ENCODE results near the gene EDC4.

EDC4 gene

GRCh38 chr16:67883146-67883871, 10.5 kb downstream of the EDC4 start:
- Histone ChIP-seq H3K4me1 (ENCODE audit: control insufficient read depth, insufficient read depth, low read length) (peaks cover 10% of the 10 kb centered on the region), H3K4me3 (ENCODE audit: low read length) (no peak overlapping the region), H3K9ac (ENCODE audit: low read length) (no peak overlapping the region), H3K27me3 (ENCODE audit: control insufficient read depth, insufficient read depth, low read length) (no peaks in the 10 kb centered on the region), H3K36me3 (ENCODE audit: control insufficient read depth, insufficient read depth, low read length) (peaks cover 44% of the 10 kb centered on the region), H3K9me3 (ENCODE audit: control insufficient read depth, low read length) (no peaks in the 10 kb centered on the region)

- H3K9ac ChIP-seq (ENCODE audit: low read length): no peak overlapping the region
- H3K4me1 ChIP-seq (ENCODE audit: control insufficient read depth, insufficient read depth, low read length): peaks cover 10% of the 10 kb centered on the region
- no peaks in the 10 kb centered on the region for H3K27me3 ChIP-seq (ENCODE audit: control insufficient read depth, insufficient read depth, low read length)
- H3K9me3 ChIP-seq (ENCODE audit: control insufficient read depth, low read length): no peaks in the 10 kb centered on the region
- no peak overlapping the region for H3K4me3 ChIP-seq (ENCODE audit: low read length)
- peaks cover 44% of the 10 kb centered on the region for H3K36me3 ChIP-seq (ENCODE audit: control insufficient read depth, insufficient read depth, low read length)
Measured at GRCh38 chr16:67883872-67884261, 11.0 kb downstream of the EDC4 start.

GRCh38 chr16:67884684-67885083, 11.8 kb downstream of the EDC4 start, which contains the start of gene NRN1L:
Gene NRN1L (plus strand): TSS chr16:67884885. CDS start chr16:67884904, 19 bp downstream.
- no peak within 1 kb of the TSS for H3K9ac ChIP-seq (ENCODE audit: low read length)
- H3K4me1 ChIP-seq (ENCODE audit: control insufficient read depth, insufficient read depth, low read length): peaks cover 10% of the 10 kb centered on the region
- H3K36me3 ChIP-seq (ENCODE audit: control insufficient read depth, insufficient read depth, low read length): peaks cover 37% of the 10 kb centered on the region
- H3K9me3 ChIP-seq (ENCODE audit: control insufficient read depth, low read length): no peaks in the 10 kb centered on the region
- H3K4me3 ChIP-seq (ENCODE audit: low read length): no peak within 1 kb of the TSS
- H3K27me3 ChIP-seq (ENCODE audit: control insufficient read depth, insufficient read depth, low read length): no peaks in the 10 kb centered on the region

GRCh38 chr16:67885545-67885944, 12.7 kb downstream of the EDC4 start:
- H3K9me3 ChIP-seq (ENCODE audit: control insufficient read depth, low read length): no peaks in the 10 kb centered on the region
- no peaks in the 10 kb centered on the region for H3K27me3 ChIP-seq (ENCODE audit: control insufficient read depth, insufficient read depth, low read length)
- no peak overlapping the region for H3K9ac ChIP-seq (ENCODE audit: low read length)
- H3K4me1 ChIP-seq (ENCODE audit: control insufficient read depth, insufficient read depth, low read length): peaks cover 10% of the 10 kb centered on the region
- H3K4me3 ChIP-seq (ENCODE audit: low read length): no peak overlapping the region
- H3K36me3 ChIP-seq (ENCODE audit: control insufficient read depth, insufficient read depth, low read length): peaks cover 29% of the 10 kb centered on the region

GRCh38 chr16:67885976-67886375, 13.1 kb downstream of the EDC4 start:
- Histone ChIP-seq H3K27me3 (ENCODE audit: control insufficient read depth, insufficient read depth, low read length) (no peaks in the 10 kb centered on the region), H3K4me1 (ENCODE audit: control insufficient read depth, insufficient read depth, low read length) (peaks cover 10% of the 10 kb centered on the region), H3K36me3 (ENCODE audit: control insufficient read depth, insufficient read depth, low read length) (peaks cover 25% of the 10 kb centered on the region), H3K4me3 (ENCODE audit: low read length) (no peak overlapping the region), H3K9me3 (ENCODE audit: control insufficient read depth, low read length) (no peaks in the 10 kb centered on the region), H3K9ac (ENCODE audit: low read length) (no peak overlapping the region)

- H3K4me1 ChIP-seq (ENCODE audit: control insufficient read depth, insufficient read depth, low read length): peaks cover 10% of the 10 kb centered on the region
- no peaks in the 10 kb centered on the region for H3K27me3 ChIP-seq (ENCODE audit: control insufficient read depth, insufficient read depth, low read length)
- no peak overlapping the region for H3K4me3 ChIP-seq (ENCODE audit: low read length)
- no peaks in the 10 kb centered on the region for H3K9me3 ChIP-seq (ENCODE audit: control insufficient read depth, low read length)
- H3K36me3 ChIP-seq (ENCODE audit: control insufficient read depth, insufficient read depth, low read length): peaks cover 21% of the 10 kb centered on the region
- H3K9ac ChIP-seq (ENCODE audit: low read length): no peak overlapping the region
Measured at GRCh38 chr16:67886387-67886786, 13.5 kb downstream of the EDC4 start.

GRCh38 chr16:67888331-67888730, 15.5 kb downstream of the EDC4 start:
- no peaks in the 10 kb centered on the region for H3K9me3 ChIP-seq (ENCODE audit: control insufficient read depth, low read length)
- H3K4me1 ChIP-seq (ENCODE audit: control insufficient read depth, insufficient read depth, low read length): peaks cover 4% of the 10 kb centered on the region
- H3K36me3 ChIP-seq (ENCODE audit: control insufficient read depth, insufficient read depth, low read length): peaks cover 6% of the 10 kb centered on the region
- no peak overlapping the region for H3K4me3 ChIP-seq (ENCODE audit: low read length)
- no peaks in the 10 kb centered on the region for H3K27me3 ChIP-seq (ENCODE audit: control insufficient read depth, insufficient read depth, low read length)
- H3K9ac ChIP-seq (ENCODE audit: low read length): no peak overlapping the region

- Histone ChIP-seq H3K9me3 (ENCODE audit: control insufficient read depth, low read length) (no peaks in the 10 kb centered on the region), H3K4me3 (ENCODE audit: low read length) (peak overlapping the region; percentile 33), H3K4me1 (ENCODE audit: control insufficient read depth, insufficient read depth, low read length) (peaks cover 21% of the 10 kb centered on the region), H3K36me3 (ENCODE audit: control insufficient read depth, insufficient read depth, low read length) (no peaks in the 10 kb centered on the region), H3K9ac (ENCODE audit: low read length) (peak overlapping the region; percentile 64), H3K27me3 (ENCODE audit: control insufficient read depth, insufficient read depth, low read length) (no peaks in the 10 kb centered on the region)
Measured at GRCh38 chr16:67892375-67892774, 19.5 kb downstream of the EDC4 start.

- no peaks in the 10 kb centered on the region for H3K27me3 ChIP-seq (ENCODE audit: control insufficient read depth, insufficient read depth, low read length)
- H3K4me1 ChIP-seq (ENCODE audit: control insufficient read depth, insufficient read depth, low read length): peaks cover 21% of the 10 kb centered on the region
- no peaks in the 10 kb centered on the region for H3K36me3 ChIP-seq (ENCODE audit: control insufficient read depth, insufficient read depth, low read length)
- no peaks in the 10 kb centered on the region for H3K9me3 ChIP-seq (ENCODE audit: control insufficient read depth, low read length)
- H3K4me3 ChIP-seq (ENCODE audit: low read length): peak within 1 kb of the TSS; percentile 90
- peak within 1 kb of the TSS; percentile 96 for H3K9ac ChIP-seq (ENCODE audit: low read length)
Measured at GRCh38 chr16:67892899-67893742, 20.3 kb downstream of the EDC4 start, which contains the start of gene PSKH1. Gene PSKH1 (plus strand): TSS chr16:67893254. CDS start chr16:67908750, 15,496 bp downstream.

- Histone ChIP-seq H3K9ac (ENCODE audit: low read length) (peak overlapping the region; percentile 96), H3K4me1 (ENCODE audit: control insufficient read depth, insufficient read depth, low read length) (peaks cover 21% of the 10 kb centered on the region), H3K27me3 (ENCODE audit: control insufficient read depth, insufficient read depth, low read length) (no peaks in the 10 kb centered on the region), H3K36me3 (ENCODE audit: control insufficient read depth, insufficient read depth, low read length) (no peaks in the 10 kb centered on the region), H3K4me3 (ENCODE audit: low read length) (peak overlapping the region; percentile 90), H3K9me3 (ENCODE audit: control insufficient read depth, low read length) (no peaks in the 10 kb centered on the region)
Measured at GRCh38 chr16:67893743-67894399, 21.0 kb downstream of the EDC4 start.

GRCh38 chr16:67897231-67897630, 24.4 kb downstream of the EDC4 start:
- Histone ChIP-seq H3K4me1 (ENCODE audit: control insufficient read depth, insufficient read depth, low read length) (peaks cover 24% of the 10 kb centered on the region), H3K4me3 (ENCODE audit: low read length) (no peak overlapping the region), H3K9me3 (ENCODE audit: control insufficient read depth, low read length) (no peaks in the 10 kb centered on the region), H3K9ac (ENCODE audit: low read length) (no peak overlapping the region), H3K27me3 (ENCODE audit: control insufficient read depth, insufficient read depth, low read length) (no peaks in the 10 kb centered on the region), H3K36me3 (ENCODE audit: control insufficient read depth, insufficient read depth, low read length) (no peaks in the 10 kb centered on the region)

GRCh38 chr16:67901734-67902133, 28.9 kb downstream of the EDC4 start:
- no peaks in the 10 kb centered on the region for H3K27me3 ChIP-seq (ENCODE audit: control insufficient read depth, insufficient read depth, low read length)
- no peak overlapping the region for H3K9ac ChIP-seq (ENCODE audit: low read length)
- no peak overlapping the region for H3K4me3 ChIP-seq (ENCODE audit: low read length)
- H3K9me3 ChIP-seq (ENCODE audit: control insufficient read depth, low read length): no peaks in the 10 kb centered on the region
- peaks cover 8% of the 10 kb centered on the region for H3K4me1 ChIP-seq (ENCODE audit: control insufficient read depth, insufficient read depth, low read length)
- H3K36me3 ChIP-seq (ENCODE audit: control insufficient read depth, insufficient read depth, low read length): no peaks in the 10 kb centered on the region
